Measurements from ENCODE around the gene PDE1C.
A peak's percentile ranks its signal among the peaks of the same experiment; 100 is the strongest.

The PDE1C gene

DNA sequence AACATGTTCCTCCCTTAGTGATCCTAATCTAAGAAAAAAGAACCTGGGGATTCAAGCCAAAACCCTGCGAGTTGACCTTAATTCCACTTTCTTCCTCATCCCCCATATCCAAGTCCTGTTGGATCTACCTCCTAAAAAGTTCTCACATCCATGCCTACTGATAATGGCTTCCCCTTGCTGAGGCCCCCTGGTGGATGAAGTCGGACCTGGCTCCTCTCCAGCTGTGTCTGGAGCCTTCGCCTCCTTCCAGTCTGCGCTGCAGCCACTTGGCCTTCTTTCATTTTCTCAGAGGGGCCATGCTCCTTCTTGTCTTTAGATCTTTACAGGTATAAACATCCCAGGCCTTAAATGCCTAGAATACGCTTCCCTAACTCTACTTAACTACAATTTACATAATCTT lies 8.1 kb downstream of the PDE1C start:
- TF ChIP-seq, protein P1, sequence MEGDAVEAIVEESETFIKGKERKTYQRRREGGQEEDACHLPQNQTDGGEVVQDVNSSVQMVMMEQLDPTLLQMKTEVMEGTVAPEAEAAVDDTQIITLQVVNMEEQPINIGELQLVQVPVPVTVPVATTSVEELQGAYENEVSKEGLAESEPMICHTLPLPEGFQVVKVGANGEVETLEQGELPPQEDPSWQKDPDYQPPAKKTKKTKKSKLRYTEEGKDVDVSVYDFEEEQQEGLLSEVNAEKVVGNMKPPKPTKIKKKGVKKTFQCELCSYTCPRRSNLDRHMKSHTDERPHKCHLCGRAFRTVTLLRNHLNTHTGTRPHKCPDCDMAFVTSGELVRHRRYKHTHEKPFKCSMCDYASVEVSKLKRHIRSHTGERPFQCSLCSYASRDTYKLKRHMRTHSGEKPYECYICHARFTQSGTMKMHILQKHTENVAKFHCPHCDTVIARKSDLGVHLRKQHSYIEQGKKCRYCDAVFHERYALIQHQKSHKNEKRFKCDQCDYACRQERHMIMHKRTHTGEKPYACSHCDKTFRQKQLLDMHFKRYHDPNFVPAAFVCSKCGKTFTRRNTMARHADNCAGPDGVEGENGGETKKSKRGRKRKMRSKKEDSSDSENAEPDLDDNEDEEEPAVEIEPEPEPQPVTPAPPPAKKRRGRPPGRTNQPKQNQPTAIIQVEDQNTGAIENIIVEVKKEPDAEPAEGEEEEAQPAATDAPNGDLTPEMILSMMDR (conservative IDR thresholded peaks at IDR 0.05; ENCODE audit: low read length) = peak; percentile 62
- no peak for TF ChIP-seq EZH2phosphoT487 (IDR thresholded peaks at IDR 0.05; ENCODE audit: borderline replicate concordance)
- Histone ChIP-seq H3K4me2 (ENCODE audit: low read depth, low read length, poor library complexity, severe bottlenecking) (no peak overlapping the region), H3K9me3 (ENCODE audit: insufficient read depth, low read depth, low read length) (no peaks in the 10 kb centered on the region), H3K4me3 (ENCODE audit: low read length, poor library complexity, severe bottlenecking) (no peak overlapping the region), H3K9ac (ENCODE audit: low read depth, low read length, poor library complexity, severe bottlenecking) (no peak overlapping the region), H3K36me3 (ENCODE audit: insufficient read depth, low read length) (no peaks in the 10 kb centered on the region), H3K79me2 (ENCODE audit: insufficient read depth, low read length) (no peaks in the 10 kb centered on the region), H3K4me1 (ENCODE audit: insufficient read depth, low read length, poor library complexity, severe bottlenecking) (no peaks in the 10 kb centered on the region), H3K9me2 (replicated peaks; ENCODE audit: low read depth, low read length) (no peaks in the 10 kb centered on the region), H3F3A (ENCODE audit: low read depth) (no peaks in the 10 kb centered on the region), H4K20me1 (ENCODE audit: insufficient read depth, low read length, poor library complexity, severe bottlenecking) (no peaks in the 10 kb centered on the region), H2AFZ (ENCODE audit: low read length) (no peak overlapping the region), H3K27me3 (ENCODE audit: insufficient read depth, low read length, poor library complexity, severe bottlenecking) (no peaks in the 10 kb centered on the region)

DNA sequence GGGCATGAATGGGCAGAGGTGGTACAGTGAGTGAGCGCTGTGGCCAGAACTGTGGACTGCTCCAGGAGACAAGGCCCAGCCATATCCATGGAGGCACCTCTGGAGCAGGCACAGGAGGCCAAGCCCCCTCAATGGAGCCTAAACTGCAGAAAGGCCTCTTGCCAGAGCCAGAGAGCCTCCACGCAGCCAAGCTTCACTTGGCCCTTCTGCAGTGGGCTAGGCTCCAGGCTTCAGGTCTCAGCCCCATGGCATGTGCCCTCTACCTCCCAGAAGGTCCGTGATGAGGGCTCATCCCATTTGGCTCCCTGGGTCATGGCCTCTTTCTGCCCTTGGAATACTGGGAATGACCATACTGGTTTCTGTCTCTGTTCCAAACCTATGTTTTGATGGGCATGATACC lies 8.9 kb downstream of the PDE1C start:
- TF ChIP-seq EZH2phosphoT487 (IDR thresholded peaks at IDR 0.05; ENCODE audit: borderline replicate concordance) = no peak
- TF ChIP-seq, protein P1 (conservative IDR thresholded peaks at IDR 0.05; ENCODE audit: low read length) = no peak
- Histone ChIP-seq H3K79me2 (ENCODE audit: insufficient read depth, low read length) (no peaks in the 10 kb centered on the region), H4K20me1 (ENCODE audit: insufficient read depth, low read length, poor library complexity, severe bottlenecking) (no peaks in the 10 kb centered on the region), H3K9me2 (replicated peaks; ENCODE audit: low read depth, low read length) (no peaks in the 10 kb centered on the region), H3K9me3 (ENCODE audit: insufficient read depth, low read depth, low read length) (no peaks in the 10 kb centered on the region), H3K4me3 (ENCODE audit: low read length, poor library complexity, severe bottlenecking) (no peak overlapping the region), H3K4me1 (ENCODE audit: insufficient read depth, low read length, poor library complexity, severe bottlenecking) (no peaks in the 10 kb centered on the region), H3K4me2 (ENCODE audit: low read depth, low read length, poor library complexity, severe bottlenecking) (no peak overlapping the region), H3F3A (ENCODE audit: low read depth) (no peaks in the 10 kb centered on the region), H3K27me3 (ENCODE audit: insufficient read depth, low read length, poor library complexity, severe bottlenecking) (no peaks in the 10 kb centered on the region), H2AFZ (ENCODE audit: low read length) (no peak overlapping the region), H3K9ac (ENCODE audit: low read depth, low read length, poor library complexity, severe bottlenecking) (no peak overlapping the region), H3K36me3 (ENCODE audit: insufficient read depth, low read length) (no peaks in the 10 kb centered on the region)

DNA sequence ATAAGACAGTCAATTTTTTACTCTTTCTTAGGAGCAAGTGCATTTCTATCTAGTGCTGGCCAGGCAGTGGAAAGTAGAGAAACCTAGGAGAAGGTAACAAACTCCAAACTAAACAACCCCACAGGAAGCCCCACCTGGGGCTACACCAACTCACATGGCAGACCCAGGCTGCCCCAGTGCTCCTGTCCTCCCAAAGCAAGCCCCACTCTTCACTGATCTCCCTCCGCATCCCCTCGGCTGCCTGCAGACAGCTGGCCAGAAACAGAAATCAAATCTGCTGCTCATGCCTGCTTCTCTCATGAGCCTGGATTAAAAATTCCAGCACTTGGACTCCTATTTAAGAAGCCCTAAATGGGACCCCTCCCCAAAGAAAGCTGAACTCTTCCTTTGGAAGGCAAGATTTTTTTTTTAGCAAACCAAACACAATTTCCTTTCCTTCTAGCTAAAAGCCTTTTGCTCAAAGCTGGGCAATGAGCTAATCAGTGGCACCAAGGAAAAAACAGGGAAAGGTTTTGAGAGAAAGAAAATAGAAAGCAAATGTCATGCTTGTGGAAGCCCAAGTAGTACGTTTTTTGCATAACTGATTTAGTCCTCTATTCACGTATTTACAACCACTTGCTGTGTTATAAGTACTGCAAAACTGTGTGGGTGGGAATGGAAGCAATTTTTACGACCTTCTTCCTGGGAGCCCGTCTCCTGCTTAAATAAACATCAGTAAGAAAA lies 10.8 kb downstream of the PDE1C start:
- H3K9me3 ChIP-seq (ENCODE audit: insufficient read depth, low read depth, low read length) = no peaks in the 10 kb centered on the region
- H3K4me1 ChIP-seq (ENCODE audit: insufficient read depth, low read length, poor library complexity, severe bottlenecking) = no peaks in the 10 kb centered on the region
- H2AFZ ChIP-seq (ENCODE audit: low read length) = no peak overlapping the region
- H3K36me3 ChIP-seq (ENCODE audit: insufficient read depth, low read length) = no peaks in the 10 kb centered on the region
- no peaks in the 10 kb centered on the region for H3K27me3 ChIP-seq (ENCODE audit: insufficient read depth, low read length, poor library complexity, severe bottlenecking)
- no peaks in the 10 kb centered on the region for H3K9me2 ChIP-seq (replicated peaks; ENCODE audit: low read depth, low read length)
- H3K79me2 ChIP-seq (ENCODE audit: insufficient read depth, low read length) = no peaks in the 10 kb centered on the region
- H3F3A ChIP-seq (ENCODE audit: low read depth) = no peaks in the 10 kb centered on the region
- no peak overlapping the region for H3K4me2 ChIP-seq (ENCODE audit: low read depth, low read length, poor library complexity, severe bottlenecking)
- no peak for TF ChIP-seq EZH2phosphoT487 (IDR thresholded peaks at IDR 0.05; ENCODE audit: borderline replicate concordance)
- TF ChIP-seq, protein P1 (conservative IDR thresholded peaks at IDR 0.05; ENCODE audit: low read length) = no peak
- H3K4me3 ChIP-seq (ENCODE audit: low read length, poor library complexity, severe bottlenecking) = no peak overlapping the region
- H4K20me1 ChIP-seq (ENCODE audit: insufficient read depth, low read length, poor library complexity, severe bottlenecking) = no peaks in the 10 kb centered on the region
- no peak overlapping the region for H3K9ac ChIP-seq (ENCODE audit: low read depth, low read length, poor library complexity, severe bottlenecking)
